ENCODE measurements around the gene ADAM23.

GRCh38 chr2:206526416-206526815 lies 83.1 kb downstream of the ADAM23 start:
- no peak for TF ChIP-seq CTCF (IDR thresholded peaks at IDR 0.05)
- TF ChIP-seq ZFX (IDR thresholded peaks at IDR 0.05; ENCODE audit: borderline replicate concordance): no peak
